Measurements from ENCODE around the gene PRKN. TPM values are rescaled to one million over a fixed set of nuclear protein-coding genes. Genes with fewer than 3 reads are reported as not detected.

PRKN gene
- total RNA-seq, 2 donors from 2014 or later = 3.3 to 4.8 TPM

- Mint-ChIP-seq H3K9me3 (no peaks in the 10 kb centered on the region), H3K36me3 (ENCODE audit: low read depth) (no peaks in the 10 kb centered on the region), H3K27ac (no peak overlapping the region), H3K4me3 (no peak overlapping the region), H3K4me1 (peaks cover 10% of the 10 kb centered on the region), H3K27me3 (ENCODE audit: insufficient read depth) (no peaks in the 10 kb centered on the region)
- Histone ChIP-seq H3K36me3 (ENCODE audit: control insufficient read depth, insufficient read depth, low read length) (no peaks in the 10 kb centered on the region), H3K4me1 (ENCODE audit: control insufficient read depth, insufficient read depth, low read length) (no peaks in the 10 kb centered on the region), H3K27ac (ENCODE audit: low read depth, low read length) (no peak overlapping the region), H3K27me3 (ENCODE audit: control insufficient read depth, insufficient read depth, low read length, poor library complexity, severe bottlenecking) (no peaks in the 10 kb centered on the region), H3K9ac (ENCODE audit: extremely low read depth, low read length, poor library complexity, severe bottlenecking) (no peak overlapping the region), H3K4me3 (ENCODE audit: low read length) (no peak overlapping the region), H3K9me3 (ENCODE audit: control insufficient read depth, low read length) (no peaks in the 10 kb centered on the region)
- 91 to 99% methylated on average over 7 to 9 of the region's 9 CpGs for WGBS, 2 experiments (ENCODE audit: insufficient coverage in 1 of 2, insufficient read length in 1 of 2)
- TF ChIP-seq, protein P1, sequence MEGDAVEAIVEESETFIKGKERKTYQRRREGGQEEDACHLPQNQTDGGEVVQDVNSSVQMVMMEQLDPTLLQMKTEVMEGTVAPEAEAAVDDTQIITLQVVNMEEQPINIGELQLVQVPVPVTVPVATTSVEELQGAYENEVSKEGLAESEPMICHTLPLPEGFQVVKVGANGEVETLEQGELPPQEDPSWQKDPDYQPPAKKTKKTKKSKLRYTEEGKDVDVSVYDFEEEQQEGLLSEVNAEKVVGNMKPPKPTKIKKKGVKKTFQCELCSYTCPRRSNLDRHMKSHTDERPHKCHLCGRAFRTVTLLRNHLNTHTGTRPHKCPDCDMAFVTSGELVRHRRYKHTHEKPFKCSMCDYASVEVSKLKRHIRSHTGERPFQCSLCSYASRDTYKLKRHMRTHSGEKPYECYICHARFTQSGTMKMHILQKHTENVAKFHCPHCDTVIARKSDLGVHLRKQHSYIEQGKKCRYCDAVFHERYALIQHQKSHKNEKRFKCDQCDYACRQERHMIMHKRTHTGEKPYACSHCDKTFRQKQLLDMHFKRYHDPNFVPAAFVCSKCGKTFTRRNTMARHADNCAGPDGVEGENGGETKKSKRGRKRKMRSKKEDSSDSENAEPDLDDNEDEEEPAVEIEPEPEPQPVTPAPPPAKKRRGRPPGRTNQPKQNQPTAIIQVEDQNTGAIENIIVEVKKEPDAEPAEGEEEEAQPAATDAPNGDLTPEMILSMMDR (conservative IDR thresholded peaks at IDR 0.05) = no peak
- peak; percentile 55 for DNase-seq
Observed at GRCh38 chr6:162467679-162468078, 259.9 kb downstream of the PRKN start.

DNA sequence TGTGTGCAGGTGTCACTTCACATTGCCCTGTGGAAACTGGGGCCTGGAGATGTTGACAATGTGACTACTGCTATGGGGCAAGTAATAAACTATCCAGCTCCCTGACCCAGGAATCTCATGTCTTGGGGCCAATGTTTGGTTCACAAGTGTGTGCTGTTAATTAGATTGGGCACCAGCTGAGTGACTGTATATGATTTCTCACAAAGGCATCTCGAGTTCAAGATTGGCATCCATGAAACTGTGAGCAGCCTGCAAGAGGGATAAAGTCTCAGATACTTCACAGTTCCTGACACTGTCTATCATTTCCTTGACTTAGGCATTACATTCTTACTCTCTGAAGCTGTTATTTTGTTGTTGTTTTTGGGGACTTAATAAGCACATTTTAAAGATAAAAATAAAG is 264.0 kb downstream of the PRKN start:
- no peak overlapping the region for H3K4me3 Mint-ChIP-seq
- H3K36me3 Mint-ChIP-seq (ENCODE audit: low read depth) = no peaks in the 10 kb centered on the region
- no peak overlapping the region for H3K9ac ChIP-seq (ENCODE audit: extremely low read depth, low read length, poor library complexity, severe bottlenecking)
- no peaks in the 10 kb centered on the region for H3K36me3 ChIP-seq (ENCODE audit: control insufficient read depth, insufficient read depth, low read length)
- H3K27me3 Mint-ChIP-seq (ENCODE audit: insufficient read depth) = no peaks in the 10 kb centered on the region
- TF ChIP-seq, protein P1 (conservative IDR thresholded peaks at IDR 0.05) = no peak
- H3K27me3 ChIP-seq (ENCODE audit: control insufficient read depth, insufficient read depth, low read length, poor library complexity, severe bottlenecking) = no peaks in the 10 kb centered on the region
- no peak overlapping the region for H3K27ac Mint-ChIP-seq
- WGBS, 2 experiments (ENCODE audit: insufficient coverage in 1 of 2, insufficient read length in 1 of 2) = 78 to 84% methylated on average over 1 of the region's 1 CpG
- H3K4me3 ChIP-seq (ENCODE audit: low read length) = no peak overlapping the region
- H3K4me1 Mint-ChIP-seq = peaks cover 10% of the 10 kb centered on the region
- no peaks in the 10 kb centered on the region for H3K4me1 ChIP-seq (ENCODE audit: control insufficient read depth, insufficient read depth, low read length)
- peaks cover 7% of the 10 kb centered on the region for H3K9me3 Mint-ChIP-seq
- no peak for DNase-seq
- H3K9me3 ChIP-seq (ENCODE audit: control insufficient read depth, low read length) = peaks cover 7% of the 10 kb centered on the region
- H3K27ac ChIP-seq (ENCODE audit: low read depth, low read length) = no peak overlapping the region

- Histone ChIP-seq H3K27ac (ENCODE audit: low read depth, low read length) (no peak overlapping the region), H3K36me3 (ENCODE audit: control insufficient read depth, insufficient read depth, low read length) (no peaks in the 10 kb centered on the region), H3K4me3 (ENCODE audit: low read length) (no peak overlapping the region), H3K27me3 (ENCODE audit: control insufficient read depth, insufficient read depth, low read length, poor library complexity, severe bottlenecking) (no peaks in the 10 kb centered on the region), H3K9me3 (ENCODE audit: control insufficient read depth, low read length) (peaks cover 7% of the 10 kb centered on the region), H3K9ac (ENCODE audit: extremely low read depth, low read length, poor library complexity, severe bottlenecking) (no peak overlapping the region), H3K4me1 (ENCODE audit: control insufficient read depth, insufficient read depth, low read length) (no peaks in the 10 kb centered on the region)
- Mint-ChIP-seq H3K9me3 (peaks cover 8% of the 10 kb centered on the region), H3K27me3 (ENCODE audit: insufficient read depth) (no peaks in the 10 kb centered on the region), H3K36me3 (ENCODE audit: low read depth) (no peaks in the 10 kb centered on the region), H3K4me1 (no peaks in the 10 kb centered on the region), H3K27ac (no peak overlapping the region), H3K4me3 (no peak overlapping the region)
- no peak for DNase-seq
- TF ChIP-seq, protein P1 (conservative IDR thresholded peaks at IDR 0.05) = no peak
Observed at GRCh38 chr6:162459985-162460384, 267.6 kb downstream of the PRKN start.

Measured in endodermal cell (in vitro differentiated cells).